ENCODE measurements around the gene RNF114. TPM values are rescaled to one million over a fixed set of nuclear protein-coding genes. Genes with fewer than 3 reads are reported as not detected.

The RNF114 gene
- total and polyA plus RNA-seq, 4 donors: 37.6 to 69.7 (median 60.0) TPM

DNA sequence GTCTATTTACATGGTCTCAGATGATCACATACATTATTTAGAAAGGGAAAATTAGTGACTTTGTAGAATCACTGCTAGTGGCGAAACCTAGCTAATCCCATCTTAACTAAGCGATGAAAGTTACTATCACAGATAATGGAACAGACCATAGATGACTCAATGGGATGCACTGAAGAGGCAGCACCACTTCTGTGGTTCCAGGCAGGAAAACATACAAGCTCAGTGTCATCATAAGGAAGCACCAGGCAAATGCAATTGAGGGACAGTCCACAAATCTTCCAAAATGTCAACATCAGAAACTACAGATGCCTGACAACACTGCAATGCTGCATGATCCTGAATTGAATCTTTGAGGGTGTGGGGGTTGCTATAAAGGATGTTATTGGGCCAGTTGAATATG, 30.7 kb downstream of the RNF114 start:
- Histone ChIP-seq H3K36me3 (ENCODE audit: control insufficient read depth in 4 of 4, insufficient read depth in 4 of 4, low read length in 4 of 4) (peaks cover 0 to 4% (median 0%) of the 10 kb centered on the region in 4 donors), H3K4me1 (ENCODE audit: control insufficient read depth in 5 of 5, insufficient read depth in 5 of 5, low read length in 5 of 5) (no peaks in the 10 kb centered on the region), H3K9ac (ENCODE audit: insufficient read depth in 1 of 2, low read length in 2 of 2) (no peak overlapping the region), H3K4me3 (no peak overlapping the region), H3K9me3 (ENCODE audit: control insufficient read depth in 4 of 4, insufficient read depth in 3 of 4, low read length in 3 of 4) (no peaks in the 10 kb centered on the region), H3K27ac (ENCODE audit: low read depth in 1 of 2, low read length in 1 of 2) (no peak overlapping the region), H3K27me3 (ENCODE audit: control insufficient read depth in 3 of 3, insufficient read depth in 3 of 3, low read length in 2 of 3) (no peaks in the 10 kb centered on the region)
- WGBS, 2 donors: 85 to 95% methylated on average over 2 of the region's 2 CpGs
- TF ChIP-seq, protein P1, sequence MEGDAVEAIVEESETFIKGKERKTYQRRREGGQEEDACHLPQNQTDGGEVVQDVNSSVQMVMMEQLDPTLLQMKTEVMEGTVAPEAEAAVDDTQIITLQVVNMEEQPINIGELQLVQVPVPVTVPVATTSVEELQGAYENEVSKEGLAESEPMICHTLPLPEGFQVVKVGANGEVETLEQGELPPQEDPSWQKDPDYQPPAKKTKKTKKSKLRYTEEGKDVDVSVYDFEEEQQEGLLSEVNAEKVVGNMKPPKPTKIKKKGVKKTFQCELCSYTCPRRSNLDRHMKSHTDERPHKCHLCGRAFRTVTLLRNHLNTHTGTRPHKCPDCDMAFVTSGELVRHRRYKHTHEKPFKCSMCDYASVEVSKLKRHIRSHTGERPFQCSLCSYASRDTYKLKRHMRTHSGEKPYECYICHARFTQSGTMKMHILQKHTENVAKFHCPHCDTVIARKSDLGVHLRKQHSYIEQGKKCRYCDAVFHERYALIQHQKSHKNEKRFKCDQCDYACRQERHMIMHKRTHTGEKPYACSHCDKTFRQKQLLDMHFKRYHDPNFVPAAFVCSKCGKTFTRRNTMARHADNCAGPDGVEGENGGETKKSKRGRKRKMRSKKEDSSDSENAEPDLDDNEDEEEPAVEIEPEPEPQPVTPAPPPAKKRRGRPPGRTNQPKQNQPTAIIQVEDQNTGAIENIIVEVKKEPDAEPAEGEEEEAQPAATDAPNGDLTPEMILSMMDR (IDR thresholded peaks at IDR 0.05; ENCODE audit: control extremely low read depth, extremely low read depth): no peak
- DNase-seq (no peak), ATAC-seq (ENCODE audit: insufficient read depth, low FRiP score) (no peak)

DNA sequence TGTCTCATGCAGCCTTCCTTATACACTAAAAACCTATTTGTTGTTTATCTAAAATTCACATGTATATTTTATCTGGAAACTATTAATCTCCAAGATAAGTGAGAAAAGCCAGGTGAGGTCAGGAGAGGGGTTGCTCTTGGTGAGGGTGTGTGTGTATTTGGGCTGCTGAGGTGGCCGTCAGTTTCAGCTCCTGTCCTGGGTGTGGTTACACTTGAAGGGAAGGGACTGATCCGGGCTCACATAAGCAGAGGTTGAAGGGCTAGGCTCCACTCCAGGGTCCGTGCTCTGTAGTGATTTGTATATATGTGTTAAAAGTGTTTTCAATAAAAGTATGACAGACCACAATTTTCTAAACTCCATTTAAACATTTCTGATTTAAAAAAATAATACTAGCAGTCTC, 33.0 kb downstream of the RNF114 start:
- H3K27me3 ChIP-seq (ENCODE audit: control insufficient read depth in 3 of 3, insufficient read depth in 3 of 3, low read length in 2 of 3): no peaks in the 10 kb centered on the region
- ATAC-seq (ENCODE audit: insufficient read depth, low FRiP score) (no peak), DNase-seq (no peak)
- H3K4me1 ChIP-seq (ENCODE audit: control insufficient read depth in 5 of 5, insufficient read depth in 5 of 5, low read length in 5 of 5): no peaks in the 10 kb centered on the region
- no peak overlapping the region for H3K4me3 ChIP-seq
- H3K9me3 ChIP-seq (ENCODE audit: control insufficient read depth in 4 of 4, insufficient read depth in 3 of 4, low read length in 3 of 4): no peaks in the 10 kb centered on the region
- 23 to 58% methylated on average over 3 of the region's 3 CpGs for WGBS, 2 donors
- TF ChIP-seq, protein P1 (IDR thresholded peaks at IDR 0.05; ENCODE audit: control extremely low read depth, extremely low read depth): no peak
- H3K27ac ChIP-seq (ENCODE audit: low read depth in 1 of 2, low read length in 1 of 2): no peak overlapping the region
- peaks cover 0 to 4% (median 0%) of the 10 kb centered on the region in 4 donors for H3K36me3 ChIP-seq (ENCODE audit: control insufficient read depth in 4 of 4, insufficient read depth in 4 of 4, low read length in 4 of 4)
- no peak overlapping the region for H3K9ac ChIP-seq (ENCODE audit: insufficient read depth in 1 of 2, low read length in 2 of 2)

DNA sequence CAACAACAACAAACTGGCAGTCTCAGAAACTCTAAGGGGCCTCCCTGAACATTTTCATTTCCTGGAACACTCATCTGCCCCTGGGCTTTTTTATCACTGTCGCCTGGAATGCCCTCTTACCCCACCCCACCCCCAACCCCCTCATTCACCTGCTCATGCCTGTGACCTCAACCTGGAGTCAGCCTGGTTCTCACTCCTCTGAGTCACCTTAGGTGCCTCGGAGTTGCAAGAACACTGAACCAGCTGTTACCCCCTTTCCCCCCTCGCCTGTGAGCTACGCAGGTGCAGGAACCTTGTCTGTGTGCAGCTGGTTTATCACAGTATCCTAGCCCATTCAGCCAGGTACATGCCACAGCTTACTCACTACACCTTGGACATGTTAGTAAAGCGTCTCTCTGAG, 33.7 kb downstream of the RNF114 start:
- no peak for DNase-seq
- 57 to 71% methylated on average over 5 of the region's 5 CpGs for WGBS, 2 donors
- no peaks in the 10 kb centered on the region for H3K9me3 ChIP-seq (ENCODE audit: control insufficient read depth in 4 of 4, insufficient read depth in 3 of 4, low read length in 3 of 4)

More for the DNA sequence above, 33.7 kb downstream of the RNF114 start:
- Histone ChIP-seq H3K36me3 (ENCODE audit: control insufficient read depth in 4 of 4, insufficient read depth in 4 of 4, low read length in 4 of 4) (peaks cover 0 to 2% (median 0%) of the 10 kb centered on the region in 4 donors), H3K27me3 (ENCODE audit: control insufficient read depth in 3 of 3, insufficient read depth in 3 of 3, low read length in 2 of 3) (no peaks in the 10 kb centered on the region), H3K9ac (ENCODE audit: insufficient read depth in 1 of 2, low read length in 2 of 2) (no peak overlapping the region), H3K27ac (ENCODE audit: low read depth in 1 of 2, low read length in 1 of 2) (no peak overlapping the region), H3K4me1 (ENCODE audit: control insufficient read depth in 5 of 5, insufficient read depth in 5 of 5, low read length in 5 of 5) (no peaks in the 10 kb centered on the region), H3K4me3 (no peak overlapping the region)
- ATAC-seq (ENCODE audit: insufficient read depth, low FRiP score): no peak
- TF ChIP-seq, protein P1 (IDR thresholded peaks at IDR 0.05; ENCODE audit: control extremely low read depth, extremely low read depth): no peak
